WTC11 (cell line): ENCODE measurements around the gene ZNF565. TPM values are rescaled to one million over a fixed set of nuclear protein-coding genes. Genes with fewer than 3 reads are reported as not detected.
A peak's percentile ranks its signal among the peaks of the same experiment; 100 is the strongest.

ENCODE experiments used
- ATAC-seq: fragments of 200-7000 bp; cut with Tn5 transposase; 2 replicates; pipeline ENCODE4 v1.10.0; 2021; ENCODE audit warnings: mild to moderate bottlenecking, moderate library complexity
- CTCF ChIA-PET: fragments of 300-600 bp; sonication (Branson Sonifier 250); formaldehyde crosslinking; loops from one replicate; lab custom pipeline; 2021; ENCODE audit warnings: antibody characterized with exemption; lab: Charles Lee
- POLR2A ChIA-PET: fragments of 350-600 bp; sonication (Branson Sonifier 250); formaldehyde crosslinking; loops from one replicate; lab custom pipeline; 2021; ENCODE audit warnings: antibody characterized with exemption; lab: Charles Lee
- DNase-seq: peaks from one replicate; pipeline ENCODE4 v3.0.0; 2021; ENCODE audit warnings: low spot score
- H3K27ac Mint-ChIP-seq: 2 replicates; pipeline ENCODE4 v1.8.0; 2021; ENCODE audit warnings: mixed read lengths
- H3K27me3 Mint-ChIP-seq: 2 replicates; pipeline ENCODE4 v1.8.0; 2021; ENCODE audit warnings: low read depth, mild to moderate bottlenecking, moderate library complexity, mixed read lengths
- H3K36me3 Mint-ChIP-seq: 2 replicates; pipeline ENCODE4 v1.8.0; 2021; ENCODE audit warnings: mixed read lengths
- H3K4me1 Mint-ChIP-seq: 2 replicates; pipeline ENCODE4 v1.8.0; 2022; ENCODE audit warnings: mixed read lengths
- H3K4me3 Mint-ChIP-seq: 2 replicates; pipeline ENCODE4 v1.8.0; 2021; ENCODE audit warnings: mild to moderate bottlenecking, moderate library complexity, mixed read lengths
- H3K9me3 Mint-ChIP-seq: 2 replicates; pipeline ENCODE4 v1.8.0; 2021; ENCODE audit warnings: mixed read lengths
- AR ChIP-seq: fragments of 250-450 bp; sonication (Bioruptor Pico); IDR thresholded peaks from 2 replicates; pipeline ENCODE4 v1.9.0; 2021; ENCODE audit warnings: mild to moderate bottlenecking
- ATF3 ChIP-seq: sonication (generic); formaldehyde crosslinking; conservative IDR thresholded peaks from 2 replicates; pipeline ENCODE4 v1.8.1; 2022; ENCODE audit warnings: mild to moderate bottlenecking, missing genetic modification reagents
- EMX1 ChIP-seq: fragments of 250-450 bp; sonication (Bioruptor Pico); IDR thresholded peaks from 2 replicates; pipeline ENCODE4 v1.8.0; 2021; ENCODE audit warnings: mild to moderate bottlenecking
- ETV6 ChIP-seq: sonication (generic); formaldehyde crosslinking; IDR thresholded peaks from 2 replicates; pipeline ENCODE4 v1.8.1; 2022; ENCODE audit warnings: mild to moderate bottlenecking, missing genetic modification reagents
- IRF1 ChIP-seq: sonication (generic); formaldehyde crosslinking; IDR thresholded peaks from 2 replicates; pipeline ENCODE4 v1.8.0; 2023; ENCODE audit warnings: missing genetic modification reagents
- KAT7 ChIP-seq: sonication (generic); formaldehyde crosslinking; IDR thresholded peaks from 2 replicates; pipeline ENCODE4 v1.8.1; 2023; ENCODE audit warnings: missing genetic modification reagents, mild to moderate bottlenecking, borderline replicate concordance
- MXD4 ChIP-seq: fragments of 250-450 bp; sonication (Bioruptor Pico); IDR thresholded peaks from 2 replicates; pipeline ENCODE4 v1.8.0; 2021; ENCODE audit warnings: mild to moderate bottlenecking, moderate library complexity, borderline replicate concordance
- NFE2L1 ChIP-seq: sonication (generic); formaldehyde crosslinking; IDR thresholded peaks from 2 replicates; pipeline ENCODE4 v1.8.1; 2023; ENCODE audit warnings: missing genetic modification reagents
- NR2C2 ChIP-seq: sonication (generic); formaldehyde crosslinking; IDR thresholded peaks from 2 replicates; pipeline ENCODE4 v1.8.0; 2022; ENCODE audit warnings: mild to moderate bottlenecking, missing genetic modification reagents
- PRRX2 ChIP-seq: fragments of 250-450 bp; sonication (Bioruptor Pico); IDR thresholded peaks from 2 replicates; pipeline ENCODE4 v1.8.0; 2021; ENCODE audit warnings: mild to moderate bottlenecking
- TP53 ChIP-seq: sonication (generic); formaldehyde crosslinking; IDR thresholded peaks from 2 replicates; pipeline ENCODE4 v1.8.1; 2023; ENCODE audit warnings: mild to moderate bottlenecking, missing genetic modification reagents
- ZMAT4 ChIP-seq: fragments of 250-450 bp; sonication (Bioruptor Pico); IDR thresholded peaks from 2 replicates; pipeline ENCODE4 v1.9.0; 2021; ENCODE audit warnings: mild to moderate bottlenecking
- ZNF232 ChIP-seq: sonication (generic); formaldehyde crosslinking; IDR thresholded peaks from 2 replicates; pipeline ENCODE4 v1.8.0; 2022; ENCODE audit warnings: mild to moderate bottlenecking, missing genetic modification reagents
- ZNF416 ChIP-seq: fragments of 250-450 bp; sonication (Bioruptor Pico); IDR thresholded peaks from 2 replicates; pipeline ENCODE4 v1.9.0; 2021; ENCODE audit warnings: mild to moderate bottlenecking, inconsistent platforms
- ZNF423 ChIP-seq: fragments of 250-450 bp; sonication (Bioruptor Pico); IDR thresholded peaks from 2 replicates; pipeline ENCODE4 v2.1.2; 2022; ENCODE audit warnings: mild to moderate bottlenecking, moderate library complexity
- total RNA-seq: library from RNA; stranded (reverse); gene quantifications from 3 replicates; pipeline ENCODE4 v1.2.3, GENCODE V29; 2021
- TF ChIP-seq, protein P1 (sequence below): sonication (generic); formaldehyde crosslinking; IDR thresholded peaks from 2 replicates; pipeline ENCODE4 v1.8.0; 2022; ENCODE audit warnings: mild to moderate bottlenecking, missing genetic modification reagents
- TF ChIP-seq, protein P2 (sequence below): sonication (generic); formaldehyde crosslinking; IDR thresholded peaks from 2 replicates; pipeline ENCODE4 v1.8.0; 2022; ENCODE audit warnings: mild to moderate bottlenecking, missing genetic modification reagents
- TF ChIP-seq, protein P3 (sequence below): fragments of 250-450 bp; sonication (Bioruptor Pico); IDR thresholded peaks from 2 replicates; pipeline ENCODE4 v1.9.0; 2021; ENCODE audit warnings: mild to moderate bottlenecking, borderline replicate concordance
- TF ChIP-seq, protein P4 (sequence below): sonication (generic); formaldehyde crosslinking; IDR thresholded peaks from 2 replicates; pipeline ENCODE4 v1.8.1; 2023; ENCODE audit warnings: mild to moderate bottlenecking, missing genetic modification reagents, borderline replicate concordance
- TF ChIP-seq, protein P5 (sequence below): sonication (generic); formaldehyde crosslinking; IDR thresholded peaks from 2 replicates; pipeline ENCODE4 v1.8.0; 2022; ENCODE audit warnings: mild to moderate bottlenecking, missing genetic modification reagents

The ZNF565 gene
- total RNA-seq, 1 experiment from 2014 or later: 3.0 TPM

DNA sequence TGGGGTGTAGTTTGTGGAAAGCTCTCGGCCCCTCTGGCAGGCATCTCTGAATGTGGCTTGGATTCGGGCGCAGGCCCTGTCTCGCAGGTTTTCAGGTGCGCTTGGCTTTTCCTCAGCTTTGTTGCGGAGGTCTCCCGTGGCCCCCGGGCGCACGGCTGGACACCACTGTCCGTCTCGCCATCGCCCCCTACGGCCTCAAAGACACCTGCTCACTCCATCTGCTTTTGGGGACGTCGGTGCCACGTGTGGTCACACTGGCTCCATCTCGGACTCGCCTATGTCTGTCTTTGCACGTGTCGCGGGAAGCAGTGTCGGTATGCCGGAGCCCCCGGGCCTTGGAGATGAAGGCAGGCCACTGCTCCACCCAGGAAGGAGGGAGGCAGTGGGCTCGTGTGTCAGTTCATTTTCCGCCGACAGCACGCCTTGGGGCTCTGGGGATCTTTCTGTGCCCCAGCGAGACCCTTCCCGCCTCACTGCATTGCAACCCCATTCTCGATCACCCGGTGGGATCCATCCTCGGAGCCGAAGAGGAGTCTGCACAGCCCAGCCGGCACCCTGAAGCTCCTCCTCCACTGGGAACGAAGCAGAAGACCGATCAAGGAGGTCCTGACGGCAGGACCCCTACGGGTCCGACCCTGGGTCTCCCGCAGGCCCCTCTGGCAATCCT is 42.5 kb upstream of the ZNF565 start:
- peaks cover 5% of the 10 kb centered on the region; the same call in 1 of the 2 replicates for H3K36me3 Mint-ChIP-seq
- no peak overlapping the region for H3K27ac Mint-ChIP-seq
- no peak for DNase-seq
- peak overlapping the region; percentile 41 for H3K4me3 Mint-ChIP-seq
- no peak for ATAC-seq
- ChIA-PET POLR2A (interaction anchor here (1.6 kb wide), 1 partner anchor 233 kb away, joined by 3 read pairs; the partner anchor contains the start of gene ZNF566), CTCF (interaction anchor here (1.0 to 1.7 kb wide), 3 partner anchors 12 to 54 kb away, joined by 3 to 9 read pairs (median 5); no protein-coding TSS in a partner anchor)
- TF ChIP-seq PRRX2 (CRISPR knock-in tag): no peak
- TF ChIP-seq ZMAT4 (CRISPR knock-in tag): no peak
- no peak for TF ChIP-seq NFE2L1 (CRISPR knock-in tag)
- no peak for TF ChIP-seq ZNF416 (CRISPR knock-in tag)
- no peak for TF ChIP-seq EMX1 (CRISPR knock-in tag)
- no peak for TF ChIP-seq ZNF232
- TF ChIP-seq ZNF423 (CRISPR knock-in tag): no peak
- no peak for TF ChIP-seq TP53 (CRISPR knock-in tag)
- no peak for TF ChIP-seq IRF1 (CRISPR knock-in tag)
- TF ChIP-seq KAT7 (CRISPR knock-in tag): no peak
- no peak for TF ChIP-seq MXD4 (CRISPR knock-in tag)
- TF ChIP-seq, protein P1, sequence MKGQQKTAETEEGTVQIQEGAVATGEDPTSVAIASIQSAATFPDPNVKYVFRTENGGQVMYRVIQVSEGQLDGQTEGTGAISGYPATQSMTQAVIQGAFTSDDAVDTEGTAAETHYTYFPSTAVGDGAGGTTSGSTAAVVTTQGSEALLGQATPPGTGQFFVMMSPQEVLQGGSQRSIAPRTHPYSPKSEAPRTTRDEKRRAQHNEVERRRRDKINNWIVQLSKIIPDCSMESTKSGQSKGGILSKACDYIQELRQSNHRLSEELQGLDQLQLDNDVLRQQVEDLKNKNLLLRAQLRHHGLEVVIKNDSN (CRISPR knock-in tag): no peak
- TF ChIP-seq NR2C2 (CRISPR knock-in tag): no peak
- no peak for TF ChIP-seq AR (CRISPR knock-in tag)
- TF ChIP-seq, protein P2, sequence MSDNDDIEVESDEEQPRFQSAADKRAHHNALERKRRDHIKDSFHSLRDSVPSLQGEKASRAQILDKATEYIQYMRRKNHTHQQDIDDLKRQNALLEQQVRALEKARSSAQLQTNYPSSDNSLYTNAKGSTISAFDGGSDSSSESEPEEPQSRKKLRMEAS: no peak
- no peak for TF ChIP-seq ATF3 (CRISPR knock-in tag)
- TF ChIP-seq ETV6 (CRISPR knock-in tag): no peak
- TF ChIP-seq, protein P3, sequence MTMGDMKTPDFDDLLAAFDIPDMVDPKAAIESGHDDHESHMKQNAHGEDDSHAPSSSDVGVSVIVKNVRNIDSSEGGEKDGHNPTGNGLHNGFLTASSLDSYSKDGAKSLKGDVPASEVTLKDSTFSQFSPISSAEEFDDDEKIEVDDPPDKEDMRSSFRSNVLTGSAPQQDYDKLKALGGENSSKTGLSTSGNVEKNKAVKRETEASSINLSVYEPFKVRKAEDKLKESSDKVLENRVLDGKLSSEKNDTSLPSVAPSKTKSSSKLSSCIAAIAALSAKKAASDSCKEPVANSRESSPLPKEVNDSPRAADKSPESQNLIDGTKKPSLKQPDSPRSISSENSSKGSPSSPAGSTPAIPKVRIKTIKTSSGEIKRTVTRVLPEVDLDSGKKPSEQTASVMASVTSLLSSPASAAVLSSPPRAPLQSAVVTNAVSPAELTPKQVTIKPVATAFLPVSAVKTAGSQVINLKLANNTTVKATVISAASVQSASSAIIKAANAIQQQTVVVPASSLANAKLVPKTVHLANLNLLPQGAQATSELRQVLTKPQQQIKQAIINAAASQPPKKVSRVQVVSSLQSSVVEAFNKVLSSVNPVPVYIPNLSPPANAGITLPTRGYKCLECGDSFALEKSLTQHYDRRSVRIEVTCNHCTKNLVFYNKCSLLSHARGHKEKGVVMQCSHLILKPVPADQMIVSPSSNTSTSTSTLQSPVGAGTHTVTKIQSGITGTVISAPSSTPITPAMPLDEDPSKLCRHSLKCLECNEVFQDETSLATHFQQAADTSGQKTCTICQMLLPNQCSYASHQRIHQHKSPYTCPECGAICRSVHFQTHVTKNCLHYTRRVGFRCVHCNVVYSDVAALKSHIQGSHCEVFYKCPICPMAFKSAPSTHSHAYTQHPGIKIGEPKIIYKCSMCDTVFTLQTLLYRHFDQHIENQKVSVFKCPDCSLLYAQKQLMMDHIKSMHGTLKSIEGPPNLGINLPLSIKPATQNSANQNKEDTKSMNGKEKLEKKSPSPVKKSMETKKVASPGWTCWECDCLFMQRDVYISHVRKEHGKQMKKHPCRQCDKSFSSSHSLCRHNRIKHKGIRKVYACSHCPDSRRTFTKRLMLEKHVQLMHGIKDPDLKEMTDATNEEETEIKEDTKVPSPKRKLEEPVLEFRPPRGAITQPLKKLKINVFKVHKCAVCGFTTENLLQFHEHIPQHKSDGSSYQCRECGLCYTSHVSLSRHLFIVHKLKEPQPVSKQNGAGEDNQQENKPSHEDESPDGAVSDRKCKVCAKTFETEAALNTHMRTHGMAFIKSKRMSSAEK (CRISPR knock-in tag): no peak
- TF ChIP-seq, protein P4, sequence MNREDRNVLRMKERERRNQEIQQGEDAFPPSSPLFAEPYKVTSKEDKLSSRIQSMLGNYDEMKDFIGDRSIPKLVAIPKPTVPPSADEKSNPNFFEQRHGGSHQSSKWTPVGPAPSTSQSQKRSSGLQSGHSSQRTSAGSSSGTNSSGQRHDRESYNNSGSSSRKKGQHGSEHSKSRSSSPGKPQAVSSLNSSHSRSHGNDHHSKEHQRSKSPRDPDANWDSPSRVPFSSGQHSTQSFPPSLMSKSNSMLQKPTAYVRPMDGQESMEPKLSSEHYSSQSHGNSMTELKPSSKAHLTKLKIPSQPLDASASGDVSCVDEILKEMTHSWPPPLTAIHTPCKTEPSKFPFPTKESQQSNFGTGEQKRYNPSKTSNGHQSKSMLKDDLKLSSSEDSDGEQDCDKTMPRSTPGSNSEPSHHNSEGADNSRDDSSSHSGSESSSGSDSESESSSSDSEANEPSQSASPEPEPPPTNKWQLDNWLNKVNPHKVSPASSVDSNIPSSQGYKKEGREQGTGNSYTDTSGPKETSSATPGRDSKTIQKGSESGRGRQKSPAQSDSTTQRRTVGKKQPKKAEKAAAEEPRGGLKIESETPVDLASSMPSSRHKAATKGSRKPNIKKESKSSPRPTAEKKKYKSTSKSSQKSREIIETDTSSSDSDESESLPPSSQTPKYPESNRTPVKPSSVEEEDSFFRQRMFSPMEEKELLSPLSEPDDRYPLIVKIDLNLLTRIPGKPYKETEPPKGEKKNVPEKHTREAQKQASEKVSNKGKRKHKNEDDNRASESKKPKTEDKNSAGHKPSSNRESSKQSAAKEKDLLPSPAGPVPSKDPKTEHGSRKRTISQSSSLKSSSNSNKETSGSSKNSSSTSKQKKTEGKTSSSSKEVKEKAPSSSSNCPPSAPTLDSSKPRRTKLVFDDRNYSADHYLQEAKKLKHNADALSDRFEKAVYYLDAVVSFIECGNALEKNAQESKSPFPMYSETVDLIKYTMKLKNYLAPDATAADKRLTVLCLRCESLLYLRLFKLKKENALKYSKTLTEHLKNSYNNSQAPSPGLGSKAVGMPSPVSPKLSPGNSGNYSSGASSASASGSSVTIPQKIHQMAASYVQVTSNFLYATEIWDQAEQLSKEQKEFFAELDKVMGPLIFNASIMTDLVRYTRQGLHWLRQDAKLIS (CRISPR knock-in tag): no peak
- TF ChIP-seq, protein P5, sequence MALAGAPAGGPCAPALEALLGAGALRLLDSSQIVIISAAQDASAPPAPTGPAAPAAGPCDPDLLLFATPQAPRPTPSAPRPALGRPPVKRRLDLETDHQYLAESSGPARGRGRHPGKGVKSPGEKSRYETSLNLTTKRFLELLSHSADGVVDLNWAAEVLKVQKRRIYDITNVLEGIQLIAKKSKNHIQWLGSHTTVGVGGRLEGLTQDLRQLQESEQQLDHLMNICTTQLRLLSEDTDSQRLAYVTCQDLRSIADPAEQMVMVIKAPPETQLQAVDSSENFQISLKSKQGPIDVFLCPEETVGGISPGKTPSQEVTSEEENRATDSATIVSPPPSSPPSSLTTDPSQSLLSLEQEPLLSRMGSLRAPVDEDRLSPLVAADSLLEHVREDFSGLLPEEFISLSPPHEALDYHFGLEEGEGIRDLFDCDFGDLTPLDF (CRISPR knock-in tag): no peak
- 0 out of 2 replicates have a peak, but pooled peaks cover 3% of the 10 kb centered on the region for H3K9me3 Mint-ChIP-seq
- H3K4me1 Mint-ChIP-seq: peaks cover 9% of the 10 kb centered on the region
- H3K27me3 Mint-ChIP-seq: no peaks in the 10 kb centered on the region; the same call in 1 of the 2 replicates
